22Rv1 (cell line): ENCODE results near the gene GSTA5.

Experiments
- ZFX ChIP-seq: fragments of 450-650 bp; IDR thresholded peaks from 2 replicates; pipeline ENCODE4 v1.6.1; 2017; ENCODE audit warnings: antibody characterized with exemption, borderline replicate concordance
- TF ChIP-seq, protein P1 (sequence below): fragments of 450-650 bp; IDR thresholded peaks from 2 replicates; pipeline ENCODE4 v1.5.1; 2017; ENCODE audit warnings: mild to moderate bottlenecking

GRCh38 chr6:52881662-52881995 is 41.0 kb upstream of the GSTA5 start:
- TF ChIP-seq, protein P1, sequence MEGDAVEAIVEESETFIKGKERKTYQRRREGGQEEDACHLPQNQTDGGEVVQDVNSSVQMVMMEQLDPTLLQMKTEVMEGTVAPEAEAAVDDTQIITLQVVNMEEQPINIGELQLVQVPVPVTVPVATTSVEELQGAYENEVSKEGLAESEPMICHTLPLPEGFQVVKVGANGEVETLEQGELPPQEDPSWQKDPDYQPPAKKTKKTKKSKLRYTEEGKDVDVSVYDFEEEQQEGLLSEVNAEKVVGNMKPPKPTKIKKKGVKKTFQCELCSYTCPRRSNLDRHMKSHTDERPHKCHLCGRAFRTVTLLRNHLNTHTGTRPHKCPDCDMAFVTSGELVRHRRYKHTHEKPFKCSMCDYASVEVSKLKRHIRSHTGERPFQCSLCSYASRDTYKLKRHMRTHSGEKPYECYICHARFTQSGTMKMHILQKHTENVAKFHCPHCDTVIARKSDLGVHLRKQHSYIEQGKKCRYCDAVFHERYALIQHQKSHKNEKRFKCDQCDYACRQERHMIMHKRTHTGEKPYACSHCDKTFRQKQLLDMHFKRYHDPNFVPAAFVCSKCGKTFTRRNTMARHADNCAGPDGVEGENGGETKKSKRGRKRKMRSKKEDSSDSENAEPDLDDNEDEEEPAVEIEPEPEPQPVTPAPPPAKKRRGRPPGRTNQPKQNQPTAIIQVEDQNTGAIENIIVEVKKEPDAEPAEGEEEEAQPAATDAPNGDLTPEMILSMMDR = no peak
- no peak for TF ChIP-seq ZFX
